Measurements from ENCODE around the gene MRPL55. TPM values are rescaled to one million over a fixed set of nuclear protein-coding genes. Genes with fewer than 3 reads are reported as not detected.

MRPL55 gene
- total and polyA plus RNA-seq, 2 experiments from 2014 or later: 139 to 144 TPM

GRCh38 chr1:228064296-228064695 is 44.8 kb downstream of the MRPL55 start:
- H3K4me1 ChIP-seq (ENCODE audit: low read depth): no peaks in the 10 kb centered on the region
- DNase-seq (ENCODE audit: low read depth in 1 of 2, low spot score in 1 of 2): no peak
- TF ChIP-seq, protein P1, sequence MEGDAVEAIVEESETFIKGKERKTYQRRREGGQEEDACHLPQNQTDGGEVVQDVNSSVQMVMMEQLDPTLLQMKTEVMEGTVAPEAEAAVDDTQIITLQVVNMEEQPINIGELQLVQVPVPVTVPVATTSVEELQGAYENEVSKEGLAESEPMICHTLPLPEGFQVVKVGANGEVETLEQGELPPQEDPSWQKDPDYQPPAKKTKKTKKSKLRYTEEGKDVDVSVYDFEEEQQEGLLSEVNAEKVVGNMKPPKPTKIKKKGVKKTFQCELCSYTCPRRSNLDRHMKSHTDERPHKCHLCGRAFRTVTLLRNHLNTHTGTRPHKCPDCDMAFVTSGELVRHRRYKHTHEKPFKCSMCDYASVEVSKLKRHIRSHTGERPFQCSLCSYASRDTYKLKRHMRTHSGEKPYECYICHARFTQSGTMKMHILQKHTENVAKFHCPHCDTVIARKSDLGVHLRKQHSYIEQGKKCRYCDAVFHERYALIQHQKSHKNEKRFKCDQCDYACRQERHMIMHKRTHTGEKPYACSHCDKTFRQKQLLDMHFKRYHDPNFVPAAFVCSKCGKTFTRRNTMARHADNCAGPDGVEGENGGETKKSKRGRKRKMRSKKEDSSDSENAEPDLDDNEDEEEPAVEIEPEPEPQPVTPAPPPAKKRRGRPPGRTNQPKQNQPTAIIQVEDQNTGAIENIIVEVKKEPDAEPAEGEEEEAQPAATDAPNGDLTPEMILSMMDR (IDR thresholded peaks at IDR 0.05; ENCODE audit: low read depth, low read length): no peak
- no peaks in the 10 kb centered on the region for H3K36me3 ChIP-seq
- H3K9me3 ChIP-seq (ENCODE audit: low read depth): no peaks in the 10 kb centered on the region
- no peak overlapping the region for H3K27ac ChIP-seq
- H3K4me3 ChIP-seq: no peak overlapping the region
- peaks cover 46% of the 10 kb centered on the region for H3K27me3 ChIP-seq

DNA sequence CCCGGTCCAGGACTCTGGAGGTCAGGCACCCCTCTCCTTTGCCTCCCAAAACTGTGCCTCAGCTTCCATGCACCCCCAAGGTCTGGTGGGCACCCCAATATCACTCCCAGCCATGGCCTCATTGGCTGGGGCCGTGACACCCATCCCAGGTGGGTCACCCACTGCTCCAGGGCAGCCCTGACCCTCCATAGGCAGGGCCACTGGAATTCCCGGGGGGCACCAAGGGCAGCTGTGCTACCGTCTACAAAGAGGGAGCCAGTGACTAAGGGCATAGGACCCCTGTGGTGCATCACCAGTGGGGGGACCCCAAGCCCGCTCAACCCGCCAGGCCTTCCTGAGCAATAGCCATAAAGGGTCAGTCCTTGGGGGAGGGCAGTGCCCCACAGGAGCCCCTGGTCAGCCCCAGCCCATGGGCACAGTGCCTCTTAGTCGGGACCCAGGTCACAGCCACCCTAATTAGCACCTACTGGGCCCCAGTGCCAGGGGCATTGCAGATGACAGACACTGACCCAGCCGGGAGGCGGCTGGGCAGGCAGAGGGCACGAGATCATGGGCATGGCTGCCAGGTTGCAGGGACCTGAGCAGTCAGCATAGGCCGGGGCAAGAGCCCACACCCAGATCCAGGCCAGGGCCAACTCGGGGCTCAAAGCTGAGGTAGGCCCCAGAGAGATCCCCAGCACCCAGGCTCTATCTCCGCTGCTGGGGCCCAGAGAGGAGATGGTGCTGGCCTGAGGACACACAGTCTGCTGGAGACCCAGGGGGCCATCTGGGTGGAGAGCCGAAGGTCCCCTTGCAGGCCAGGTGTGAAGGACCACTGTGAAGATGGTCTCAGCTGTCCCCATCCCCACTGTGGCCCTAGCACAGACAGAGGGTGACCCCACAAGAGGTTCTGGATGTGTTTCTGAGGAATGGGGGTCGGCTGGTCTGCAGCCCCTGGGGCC is 45.6 kb downstream of the MRPL55 start:
- no peak overlapping the region for H3K4me3 ChIP-seq
- H3K9me3 ChIP-seq (ENCODE audit: low read depth): no peaks in the 10 kb centered on the region
- TF ChIP-seq, protein P1 (IDR thresholded peaks at IDR 0.05; ENCODE audit: low read depth, low read length): no peak
- peaks cover 47% of the 10 kb centered on the region for H3K27me3 ChIP-seq
- no peaks in the 10 kb centered on the region for H3K36me3 ChIP-seq
- DNase-seq (ENCODE audit: low read depth in 1 of 2, low spot score in 1 of 2): no peak
- no peaks in the 10 kb centered on the region for H3K4me1 ChIP-seq (ENCODE audit: low read depth)
- H3K27ac ChIP-seq: no peak overlapping the region

DNA sequence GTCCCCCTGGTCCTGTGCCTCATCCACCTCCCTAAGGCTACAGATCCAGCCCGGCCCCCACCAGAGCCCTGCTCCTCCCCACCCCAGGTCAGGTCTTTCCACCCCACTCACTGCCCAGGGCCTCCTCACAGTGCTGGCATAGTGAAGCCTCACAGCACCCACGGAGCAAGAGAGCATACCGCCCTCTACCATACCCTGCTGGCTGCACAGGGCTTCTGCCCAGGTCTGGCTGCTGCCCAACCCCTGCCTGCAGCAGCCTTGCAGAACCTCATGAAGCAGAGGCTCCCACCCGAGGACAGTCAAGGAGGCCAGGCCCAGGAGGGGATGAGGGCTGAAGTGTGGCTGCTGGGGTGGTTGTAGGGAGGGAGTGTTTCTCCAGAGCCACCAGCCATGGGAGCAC is 46.3 kb downstream of the MRPL55 start:
- H3K9me3 ChIP-seq (ENCODE audit: low read depth): no peaks in the 10 kb centered on the region
- no peak overlapping the region for H3K27ac ChIP-seq
- TF ChIP-seq, protein P1 (IDR thresholded peaks at IDR 0.05; ENCODE audit: low read depth, low read length): no peak
- DNase-seq (ENCODE audit: low read depth in 1 of 2, low spot score in 1 of 2): no peak
- H3K4me3 ChIP-seq: no peak overlapping the region
- H3K36me3 ChIP-seq: no peaks in the 10 kb centered on the region
- no peaks in the 10 kb centered on the region for H3K4me1 ChIP-seq (ENCODE audit: low read depth)
- H3K27me3 ChIP-seq: peaks cover 47% of the 10 kb centered on the region

GRCh38 chr1:228062085-228062791 is 46.9 kb downstream of the MRPL55 start:
- H3K27ac ChIP-seq: no peak overlapping the region

DNA sequence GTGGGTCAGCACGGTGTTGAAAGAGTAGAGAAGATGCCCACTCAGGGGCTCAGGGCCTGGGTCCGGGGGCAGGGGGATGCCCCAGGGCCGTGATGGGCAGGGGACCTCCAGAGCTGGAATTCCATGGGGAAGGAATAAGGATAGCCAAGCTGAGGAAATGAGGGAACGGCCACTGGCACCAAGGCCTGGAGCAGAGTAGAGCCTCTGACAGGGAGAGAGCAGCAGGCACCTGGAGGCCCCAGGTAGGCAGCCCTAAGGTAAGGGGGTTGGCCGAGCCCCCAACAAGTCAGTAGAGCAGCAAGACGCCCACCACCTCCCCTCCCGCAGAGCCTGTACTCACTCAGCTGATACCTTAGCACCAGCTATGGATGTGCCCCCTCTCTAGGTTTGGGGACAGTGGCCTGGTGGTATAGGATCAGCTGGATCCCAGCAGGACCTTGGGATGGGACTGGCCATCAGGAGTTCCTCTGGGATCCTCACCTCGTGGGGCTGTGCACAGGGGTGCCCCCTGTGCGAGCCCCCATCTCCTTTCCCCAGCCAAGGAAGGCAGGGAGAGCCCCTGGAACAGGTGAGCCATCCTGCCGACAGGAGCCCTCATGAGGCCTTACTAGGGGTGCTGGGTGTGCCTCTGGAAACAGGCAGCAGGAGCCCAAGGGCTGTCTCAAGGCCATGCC is 47.6 kb downstream of the MRPL55 start:
- no peak overlapping the region for H3K27ac ChIP-seq
- no peak for DNase-seq (ENCODE audit: low read depth in 1 of 2, low spot score in 1 of 2)
- H3K4me3 ChIP-seq: no peak overlapping the region
- H3K36me3 ChIP-seq: no peaks in the 10 kb centered on the region
- peaks cover 52% of the 10 kb centered on the region for H3K27me3 ChIP-seq
- TF ChIP-seq, protein P1 (IDR thresholded peaks at IDR 0.05; ENCODE audit: low read depth, low read length): no peak
- no peaks in the 10 kb centered on the region for H3K4me1 ChIP-seq (ENCODE audit: low read depth)
- H3K9me3 ChIP-seq (ENCODE audit: low read depth): no peaks in the 10 kb centered on the region

More at GRCh38 chr1:228062085-228062791, 46.9 kb downstream of the MRPL55 start:
- no peak for DNase-seq (ENCODE audit: low read depth in 1 of 2, low spot score in 1 of 2)
- Histone ChIP-seq H3K9me3 (ENCODE audit: low read depth) (no peaks in the 10 kb centered on the region), H3K36me3 (no peaks in the 10 kb centered on the region), H3K4me1 (ENCODE audit: low read depth) (no peaks in the 10 kb centered on the region), H3K4me3 (no peak overlapping the region), H3K27me3 (peaks cover 50% of the 10 kb centered on the region)
- TF ChIP-seq, protein P1 (IDR thresholded peaks at IDR 0.05; ENCODE audit: low read depth, low read length): no peak
